Anterior cingulate cortex (tissue), 58 donors: ENCODE measurements around the gene XKRX.

Experiments
- DNase-seq, 58 donors: peaks; one replicate each; lab custom pipeline; 2025; lab: John Stamatoyannopoulos, UW

XKRX gene

GRCh38 chrX:100928660-100929613, at the start of gene XKRX:
XKRX (minus strand) TSS chrX:100928917; CDS start chrX:100928304, 613 bp downstream.
- DNase-seq: peak in 14 of 58 donors; percentile 0 to 24 (median 2)

GRCh38 chrX:100976211-100976610, 47.5 kb upstream of the XKRX start:
- no peak for DNase-seq

DNA sequence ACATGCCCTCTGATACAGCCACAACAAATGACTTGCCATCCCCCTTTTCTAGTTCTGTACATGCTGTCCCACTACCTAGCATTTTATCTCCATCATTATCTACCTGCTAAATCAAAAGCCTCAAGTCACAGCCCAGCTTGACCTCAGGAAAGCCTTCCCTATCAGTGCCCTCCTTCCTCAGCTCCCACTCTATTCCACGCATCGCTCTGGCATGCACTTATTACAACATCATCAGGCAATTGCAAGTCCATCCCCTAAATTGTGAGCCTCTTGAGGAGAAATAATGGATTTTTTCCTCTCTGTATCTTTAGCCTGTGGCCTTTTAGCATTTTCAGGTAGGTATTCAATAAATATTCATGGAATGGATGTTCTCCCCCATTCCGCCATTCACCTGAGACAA, 46.5 kb upstream of the XKRX start:
- no peak for DNase-seq

DNA sequence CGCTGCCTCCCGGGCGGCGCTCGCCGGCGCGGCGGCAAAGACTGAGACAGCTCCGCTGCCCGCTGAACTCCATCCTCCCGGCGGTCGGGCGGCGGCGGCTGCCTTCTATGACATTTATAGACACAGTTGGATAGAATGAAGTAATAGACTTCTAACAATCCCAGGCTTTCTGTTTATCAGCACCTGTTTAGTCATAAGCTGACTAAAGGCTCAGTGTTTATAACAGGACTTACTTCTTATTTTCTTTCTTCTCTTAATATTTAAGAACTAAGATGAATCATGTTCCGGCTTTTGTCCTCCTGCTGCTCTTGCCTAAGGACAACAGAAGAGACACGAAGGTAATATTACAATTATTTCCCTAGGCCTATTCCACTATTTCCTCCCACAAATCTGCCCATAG, 44.7 kb upstream of the XKRX start:
- no peak for DNase-seq

DNA sequence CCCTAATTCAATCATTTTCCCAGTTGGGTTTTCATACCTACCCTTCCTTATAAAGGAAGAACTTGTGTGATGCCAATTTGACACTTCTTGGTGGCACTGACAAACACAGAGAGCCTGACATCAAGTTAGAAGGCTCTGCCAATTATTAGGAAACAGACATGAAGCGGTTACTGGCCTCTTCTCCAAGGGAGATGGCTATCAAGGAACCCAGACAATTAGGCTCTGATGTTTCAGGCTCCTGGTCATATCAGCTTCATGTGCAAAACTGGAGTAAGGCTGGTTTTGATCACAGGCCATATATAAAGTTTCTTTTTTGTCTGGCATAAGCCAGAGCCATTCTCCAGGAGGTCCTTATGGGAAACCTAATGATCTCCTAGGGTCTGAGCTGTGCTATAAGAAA, 41.2 kb upstream of the XKRX start:
- no peak for DNase-seq

GRCh38 chrX:100969408-100969807, 40.7 kb upstream of the XKRX start, which contains the start of gene ARL13A:
ARL13A (plus strand) TSS chrX:100969708; CDS start chrX:100973690, 3,982 bp downstream.
- DNase-seq: no peak

GRCh38 chrX:100964362-100964761, 35.6 kb upstream of the XKRX start:
- no peak for DNase-seq

DNA sequence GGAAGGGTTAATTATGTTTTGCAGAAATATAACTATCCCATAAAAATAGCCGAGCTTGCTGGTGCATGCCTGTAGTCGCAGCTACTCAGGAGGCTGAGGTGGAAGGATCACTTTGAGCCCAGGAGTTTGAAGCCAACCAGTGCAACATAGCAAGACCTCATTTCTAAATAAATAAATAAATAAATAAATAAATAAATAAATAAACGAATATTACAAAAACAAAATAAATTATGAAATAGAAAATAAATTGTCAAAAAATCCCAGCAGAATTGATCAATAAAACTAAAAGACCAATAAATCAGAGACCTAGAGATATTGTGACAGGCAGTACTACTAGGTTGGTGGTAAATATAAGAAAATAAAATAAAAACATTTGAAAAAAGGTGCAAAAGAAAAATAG, 34.1 kb upstream of the XKRX start:
- no peak for DNase-seq

DNA sequence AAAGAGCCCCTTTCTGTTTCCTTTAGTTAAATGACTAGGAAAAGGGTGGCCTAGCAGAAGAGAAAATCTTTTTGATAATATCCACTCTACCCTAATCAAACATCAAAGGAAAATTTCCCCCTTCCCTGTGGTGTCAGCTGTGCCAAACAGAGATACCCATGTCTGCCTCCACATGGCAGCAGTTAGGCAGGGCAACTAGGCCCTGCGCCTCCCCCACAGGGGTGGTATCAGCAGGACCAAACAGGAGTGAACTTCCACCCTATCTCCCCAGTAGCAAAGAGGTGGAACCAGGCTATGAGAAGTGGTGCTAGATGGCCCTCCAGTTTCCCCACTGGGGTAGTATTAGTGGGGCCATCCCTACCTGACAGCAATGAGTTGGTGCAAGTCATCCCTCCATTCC, 19.8 kb upstream of the XKRX start:
- no peak for DNase-seq

- no peak for DNase-seq
Measured at GRCh38 chrX:100946299-100946927, 17.7 kb upstream of the XKRX start.

- DNase-seq: no peak
Measured at GRCh38 chrX:100944601-100945000, 15.9 kb upstream of the XKRX start.

DNA sequence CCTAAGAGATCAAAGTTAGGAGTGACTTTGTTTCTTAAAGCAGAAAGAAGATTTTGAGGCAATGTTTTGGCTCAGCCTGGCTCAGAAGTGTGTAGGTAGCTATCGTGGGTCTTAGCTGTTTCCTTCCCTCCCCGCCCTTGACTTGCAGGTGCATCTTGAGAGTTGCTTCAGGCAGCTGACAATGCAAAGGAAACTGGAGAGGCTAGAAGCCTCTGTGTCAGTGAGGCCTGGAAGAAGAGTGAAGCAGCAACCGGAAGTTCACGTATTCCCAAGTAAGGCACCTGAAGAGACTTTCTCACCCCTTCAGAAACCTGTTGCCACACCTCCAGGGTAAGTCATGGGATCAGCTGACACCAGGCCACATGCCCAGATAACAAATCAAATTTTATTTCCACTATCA, 10.6 kb upstream of the XKRX start:
- no peak for DNase-seq

GRCh38 chrX:100935767-100936166, 7.0 kb upstream of the XKRX start:
- DNase-seq: no peak

DNA sequence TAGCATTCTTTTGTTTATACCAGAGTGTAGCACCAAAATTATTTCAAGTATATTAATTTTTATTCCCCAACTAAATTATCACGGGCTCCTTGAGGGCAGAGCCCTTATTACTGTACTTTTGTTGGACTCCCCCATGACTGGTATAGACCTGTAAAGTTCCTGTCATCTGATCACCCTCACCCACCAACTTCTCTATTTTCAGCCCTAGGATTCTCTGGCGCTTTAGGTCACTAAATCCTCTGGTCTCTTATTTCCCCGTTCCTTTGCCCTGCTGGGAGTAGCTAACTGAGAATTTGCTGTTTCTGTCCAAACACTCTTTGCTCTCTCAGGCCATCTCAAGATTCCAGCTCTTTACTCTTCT, 3.2 kb upstream of the XKRX start:
- DNase-seq: no peak

GRCh38 chrX:100931218-100931924, 2.7 kb upstream of the XKRX start:
- DNase-seq: no peak

- no peak for DNase-seq
Measured at GRCh38 chrX:100926453-100926852, 2.3 kb downstream of the XKRX start.

GRCh38 chrX:100924375-100924774, 4.3 kb downstream of the XKRX start:
- no peak for DNase-seq

DNA sequence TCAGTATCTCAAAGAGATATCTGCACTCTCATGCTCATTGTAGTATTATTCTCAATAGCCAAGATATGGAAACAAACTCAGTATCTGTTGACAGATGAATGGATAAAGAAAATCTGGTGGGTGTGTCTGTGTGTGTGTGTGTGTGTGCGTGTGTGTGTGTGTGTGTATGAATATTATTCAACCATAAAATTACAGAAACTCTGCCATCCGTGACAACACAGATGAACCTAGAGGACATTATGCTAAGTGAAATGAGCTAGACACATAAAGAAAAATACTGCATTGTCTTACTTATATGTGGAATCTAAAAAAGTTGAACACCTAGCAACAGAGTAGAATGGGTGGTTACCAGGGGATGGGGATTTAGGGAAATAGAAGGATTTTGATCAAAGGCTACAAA, 13.2 kb downstream of the XKRX start:
- no peak for DNase-seq

GRCh38 chrX:100913111-100913510, 15.6 kb downstream of the XKRX start:
- DNase-seq: no peak

DNA sequence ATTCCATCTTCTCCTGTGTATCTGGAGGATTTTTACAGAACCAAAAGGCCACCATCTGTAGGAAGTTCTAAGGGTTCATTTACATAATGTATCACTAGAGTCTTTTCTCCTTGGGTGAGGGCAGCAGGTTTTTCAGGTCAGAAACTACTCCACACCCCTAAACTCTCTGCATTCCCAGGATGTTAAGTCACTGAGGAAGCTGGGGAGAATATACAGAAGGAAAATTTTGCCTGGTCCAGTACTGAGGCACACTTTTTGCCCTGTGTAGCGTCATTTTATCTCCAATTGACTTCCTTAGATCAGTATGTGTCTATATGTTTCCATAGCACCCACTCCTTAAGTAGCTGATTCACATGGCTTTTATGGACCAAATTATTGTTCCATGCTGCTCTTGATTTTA, 17.0 kb downstream of the XKRX start:
- no peak for DNase-seq

- DNase-seq: no peak
Measured at GRCh38 chrX:100905620-100906019, 23.1 kb downstream of the XKRX start.
